Anterior cingulate cortex (tissue), 58 donors: ENCODE measurements around the gene ELFN1.
"Not testable (repeated sequence)": the region's sequence is repeated elsewhere in the genome, so short reads cannot be mapped to it uniquely, and the experiment has no call there.

Source experiments
- DNase-seq, 58 donors: peaks; one replicate each; lab custom pipeline; 2025; lab: John Stamatoyannopoulos, UW

Gene ELFN1

DNA sequence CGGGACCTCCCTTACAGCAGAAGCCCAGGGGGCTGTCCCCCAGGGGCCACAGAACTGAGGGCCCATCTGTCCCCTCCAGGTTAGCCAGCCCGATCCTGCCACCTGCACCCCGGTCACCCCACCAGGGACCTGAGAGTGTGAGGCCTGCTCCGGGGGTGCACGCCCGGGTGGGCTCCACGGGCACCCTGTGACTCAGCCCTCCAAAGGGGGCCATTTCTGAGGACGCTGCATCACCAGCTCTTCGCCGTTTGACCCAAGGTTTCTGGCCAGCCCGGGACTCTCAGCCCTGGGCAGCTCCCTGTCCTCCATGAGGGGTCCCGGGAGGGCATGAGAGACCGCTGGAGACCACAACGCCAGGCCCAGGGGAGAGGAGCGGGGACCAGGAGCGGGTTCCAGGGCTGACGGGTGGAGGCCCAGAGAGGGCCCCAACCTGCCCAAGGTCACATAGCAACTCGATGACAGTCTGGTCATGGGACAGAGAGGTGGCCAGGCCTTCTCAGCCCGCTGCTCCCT is 79.3 kb downstream of the ELFN1 start:
- DNase-seq: no peak

- DNase-seq: no peak
Observed at GRCh38 chr7:1749864-1750466, 79.9 kb downstream of the ELFN1 start.

GRCh38 chr7:1750541-1751021 is 80.5 kb downstream of the ELFN1 start:
- no peak for DNase-seq

- DNase-seq: no peak
Observed at GRCh38 chr7:1752111-1752510, 82.0 kb downstream of the ELFN1 start.

DNA sequence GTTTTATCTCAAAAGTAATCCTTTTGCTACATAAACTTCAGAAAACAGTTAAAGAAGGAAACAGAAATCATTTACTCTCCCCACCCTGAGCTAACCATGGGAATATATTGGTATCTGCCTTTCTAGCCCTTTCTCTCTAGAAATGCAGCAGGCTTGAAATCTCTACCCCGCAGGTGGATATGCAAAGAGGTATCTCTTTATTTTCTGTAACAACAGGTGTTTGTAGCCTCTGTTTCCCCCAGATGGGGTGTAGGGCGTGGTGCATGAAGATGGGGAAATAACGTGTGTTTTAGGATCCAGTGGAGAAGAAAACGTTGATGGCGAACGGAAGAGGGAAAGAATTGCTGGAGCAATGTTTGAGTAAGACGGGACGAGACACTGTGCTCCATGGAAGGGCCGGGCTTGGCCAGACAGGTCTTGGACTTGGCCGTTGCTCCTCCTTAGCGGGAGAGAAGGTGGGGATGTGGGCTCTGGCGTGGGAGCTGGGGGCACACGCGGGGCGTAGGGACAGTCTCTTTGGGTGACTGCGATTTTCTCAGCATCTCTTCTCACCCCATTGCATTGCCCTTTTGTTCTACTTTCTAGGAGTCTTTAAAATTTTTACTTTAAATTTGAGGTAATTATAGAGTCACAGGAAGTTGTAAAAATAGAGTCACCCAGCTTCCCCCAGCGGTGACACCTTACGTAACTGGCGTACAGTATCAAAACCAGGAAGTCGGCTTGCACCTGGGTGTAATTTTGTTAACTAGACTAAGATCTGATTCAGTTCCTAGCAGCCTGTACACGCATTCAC is 82.9 kb downstream of the ELFN1 start:
- no peak for DNase-seq

- DNase-seq: no peak
Observed at GRCh38 chr7:1753564-1753867, 83.4 kb downstream of the ELFN1 start.

DNA sequence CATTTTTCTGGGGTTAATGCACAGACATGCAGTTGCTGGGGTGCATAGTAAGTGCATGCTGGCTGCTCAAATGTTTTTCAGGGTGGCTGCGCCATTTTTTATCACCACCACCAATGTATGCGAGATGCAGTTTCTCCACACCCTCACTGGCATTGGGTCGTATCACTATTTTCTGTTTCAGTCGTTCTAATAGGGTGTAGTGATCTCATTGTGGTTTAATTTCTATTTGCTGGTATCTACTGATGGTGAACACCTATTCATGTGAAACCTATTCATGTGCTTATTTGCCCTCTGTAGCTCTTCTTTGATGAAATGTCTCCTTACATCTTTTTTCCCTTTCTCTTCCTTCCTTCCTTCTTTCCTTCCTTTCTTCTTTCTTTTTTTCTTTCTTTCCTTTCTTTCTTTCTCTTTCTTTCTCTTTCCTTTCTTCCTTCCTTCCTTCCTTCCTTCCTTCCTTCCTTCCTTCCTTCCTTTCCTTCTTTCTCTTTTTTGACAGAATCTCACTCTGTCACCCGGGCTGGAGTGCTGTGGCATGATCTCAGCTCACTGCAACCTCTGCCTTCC is 84.3 kb downstream of the ELFN1 start:
- no peak for DNase-seq

- no peak for DNase-seq
Observed at GRCh38 chr7:1755783-1756625, 85.9 kb downstream of the ELFN1 start.

GRCh38 chr7:1757601-1758000 is 87.5 kb downstream of the ELFN1 start:
- no peak for DNase-seq

- peak in 1 of 58 donors; percentile 14 for DNase-seq
Observed at GRCh38 chr7:1758028-1758858, 88.2 kb downstream of the ELFN1 start.

DNA sequence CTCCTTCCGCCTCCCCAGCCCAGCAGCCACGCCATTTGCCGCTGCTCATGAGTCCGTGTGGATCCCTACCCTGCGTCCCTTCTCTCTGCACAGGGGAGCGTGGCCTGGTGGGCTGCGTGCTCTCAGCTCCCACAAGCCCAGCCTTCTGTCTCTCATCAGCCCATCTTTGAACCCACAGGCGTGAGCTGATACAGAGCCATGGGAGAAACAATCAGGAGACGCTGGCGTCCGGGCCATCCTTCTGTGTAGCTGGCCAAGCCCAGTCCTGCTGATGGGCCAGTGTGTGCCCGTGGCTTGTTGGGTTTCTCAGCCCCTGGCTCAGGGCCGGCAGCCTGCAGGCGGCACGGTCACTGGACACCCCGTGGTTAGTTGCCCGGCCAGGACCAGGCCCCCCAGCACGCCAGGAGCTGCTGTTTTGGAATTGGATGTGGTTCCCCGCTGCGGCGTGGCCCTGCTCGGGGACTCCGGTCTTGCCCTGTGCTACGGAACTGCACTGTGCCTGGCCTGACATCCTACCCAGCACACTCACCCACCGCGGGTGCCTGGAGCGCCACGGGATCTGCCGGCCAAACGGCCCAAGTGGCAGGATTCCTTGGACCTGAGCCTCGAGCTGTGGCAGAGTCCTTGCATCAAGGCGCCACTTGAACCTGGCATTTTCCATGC is 88.9 kb downstream of the ELFN1 start:
- DNase-seq: peak in 9 of 58 donors; percentile 5 to 33 (median 14)

DNA sequence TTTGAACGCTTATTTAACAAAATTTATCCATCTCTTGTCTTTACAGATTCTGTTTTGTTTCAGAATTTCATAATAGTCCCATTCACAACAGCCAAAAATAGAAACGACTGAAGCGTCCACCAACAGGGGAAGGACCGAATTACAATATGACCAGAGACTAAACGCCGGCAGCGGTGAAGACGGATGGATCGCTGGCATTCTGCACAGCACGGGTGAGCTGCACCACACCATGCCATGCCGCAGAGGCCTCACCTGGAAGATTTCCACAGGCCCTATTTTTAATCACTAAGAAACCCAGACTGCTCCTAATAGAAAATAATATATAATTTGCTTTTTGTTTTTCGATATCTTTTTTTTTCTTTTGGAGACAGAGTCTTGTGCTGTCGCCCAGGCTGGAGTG is 91.0 kb downstream of the ELFN1 start:
- DNase-seq: no peak

DNA sequence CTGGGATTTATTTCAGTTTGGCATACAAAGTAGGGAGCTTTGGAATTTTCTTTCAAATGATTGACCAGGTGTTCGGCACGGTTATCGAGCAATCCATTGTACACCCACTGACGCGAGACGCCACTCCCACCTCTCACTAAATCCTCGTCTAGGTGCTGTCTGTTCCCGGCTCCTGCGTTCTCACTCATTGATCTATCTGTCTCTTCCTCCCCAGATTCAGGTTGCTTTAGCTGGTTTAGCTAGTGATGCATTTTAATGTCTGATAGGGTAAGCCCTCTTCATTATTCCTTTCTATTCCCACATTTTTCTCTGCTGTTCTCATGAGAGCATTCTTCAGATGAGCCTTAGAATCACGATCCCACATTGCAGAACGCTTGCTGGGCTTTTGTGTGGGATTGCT is 91.7 kb downstream of the ELFN1 start:
- no peak for DNase-seq

DNA sequence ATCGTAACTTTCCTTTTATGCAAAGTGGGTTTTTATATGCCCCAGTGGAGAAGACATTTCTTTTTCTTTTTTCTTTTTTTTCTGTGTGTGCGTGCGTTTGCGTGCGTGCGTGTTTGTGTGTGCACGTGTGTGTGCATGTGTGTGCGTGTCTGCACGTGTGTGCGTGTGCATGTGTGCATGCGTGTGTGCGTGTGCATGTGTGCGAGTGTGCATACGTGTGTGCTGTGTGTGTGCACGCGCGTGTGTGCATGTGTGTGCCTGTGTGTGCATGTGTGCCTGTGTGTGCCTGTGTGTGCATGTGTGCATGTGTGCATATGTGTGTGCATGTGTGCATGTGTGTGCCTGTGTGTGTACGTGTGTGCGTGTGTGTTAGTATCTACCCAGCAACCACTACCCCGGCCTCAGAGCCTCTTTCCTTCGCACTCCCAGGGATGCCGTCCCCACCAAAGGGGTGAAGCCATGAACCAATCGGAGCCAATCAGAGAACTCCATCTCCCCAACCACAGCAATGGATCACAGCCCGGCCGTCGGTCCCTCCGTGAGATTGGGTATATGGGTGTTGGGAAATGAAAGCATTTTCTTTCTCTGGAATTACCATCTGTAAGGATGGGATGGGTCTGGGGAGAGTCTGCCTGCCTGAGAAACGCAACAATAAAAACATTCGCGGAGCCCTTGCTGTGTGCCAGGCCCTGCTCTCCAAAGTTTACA is 92.3 kb downstream of the ELFN1 start:
- no peak for DNase-seq

- DNase-seq: no peak
Observed at GRCh38 chr7:1763033-1763432, 93.0 kb downstream of the ELFN1 start.

DNA sequence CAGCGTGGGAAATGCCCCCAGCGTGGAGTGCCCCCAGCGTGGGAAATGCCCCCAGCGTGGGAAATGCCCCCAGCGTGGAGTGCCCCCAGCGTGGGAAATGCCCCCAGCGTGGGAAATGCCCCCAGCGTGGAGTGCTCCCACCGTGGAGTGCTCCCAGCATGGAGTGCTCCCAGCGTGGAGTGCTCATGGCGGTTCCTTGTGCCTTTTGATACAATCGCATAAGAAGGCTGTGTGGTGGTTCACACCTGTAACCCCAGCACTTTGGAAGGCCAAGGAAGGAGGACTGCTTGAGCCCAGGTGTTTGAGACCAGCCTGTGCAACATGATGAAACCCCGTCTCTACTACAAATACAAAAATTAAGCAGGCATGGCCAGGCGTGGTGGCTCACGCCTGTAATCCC is 93.8 kb downstream of the ELFN1 start:
- DNase-seq: not testable (repeated sequence)

DNA sequence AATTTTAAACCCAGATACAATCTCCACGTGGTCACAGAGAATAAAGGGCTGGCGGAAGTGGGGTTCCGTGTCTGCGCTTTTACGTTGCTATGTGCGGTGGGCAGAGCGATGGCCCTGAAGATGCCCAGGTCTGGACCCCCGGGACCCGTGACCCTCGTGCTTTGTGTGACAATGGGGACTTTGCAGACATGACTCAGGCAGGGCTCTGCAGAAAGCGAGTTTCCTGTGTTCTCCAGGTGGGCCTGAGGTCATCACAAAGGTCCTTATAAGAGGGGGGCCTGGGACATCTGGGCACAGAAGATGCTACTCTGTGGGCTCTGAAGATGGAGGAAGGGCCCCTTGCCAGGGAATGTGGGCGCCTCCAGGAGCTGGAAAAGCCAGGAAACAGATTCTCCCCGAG is 95.3 kb downstream of the ELFN1 start:
- no peak for DNase-seq

DNA sequence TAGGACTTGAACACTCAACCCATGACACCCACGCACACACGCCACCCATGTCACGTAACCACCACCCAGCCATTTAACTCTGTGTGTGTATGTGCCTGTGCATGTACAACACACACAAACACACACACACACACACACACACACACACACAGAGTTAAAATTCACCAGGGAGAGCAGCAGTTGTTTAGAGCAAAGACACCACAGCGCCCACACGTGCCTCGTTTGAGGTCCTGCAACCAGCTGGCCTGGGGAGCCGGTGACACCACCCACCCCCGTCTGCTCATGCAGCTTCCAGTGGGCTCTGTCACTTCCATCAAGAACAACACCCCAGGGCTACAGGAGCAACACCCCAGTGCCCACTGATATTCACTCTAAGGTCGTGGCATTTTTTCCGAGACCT is 97.4 kb downstream of the ELFN1 start:
- DNase-seq: no peak

- DNase-seq: no peak
Observed at GRCh38 chr7:1768832-1769231, 98.8 kb downstream of the ELFN1 start.
